WTC11 (cell line): Measurements from ENCODE around the gene ELOVL1. TPM values are rescaled to one million over a fixed set of nuclear protein-coding genes. Genes with fewer than 3 reads are reported as not detected.

Experiments used
- ATAC-seq: fragments of 200-7000 bp; cut with Tn5 transposase; 2 replicates; pipeline ENCODE4 v1.10.0; 2021; ENCODE audit warnings: mild to moderate bottlenecking, moderate library complexity
- CTCF ChIA-PET: fragments of 300-600 bp; sonication (Branson Sonifier 250); formaldehyde crosslinking; loops from one replicate; lab custom pipeline; 2021; ENCODE audit warnings: antibody characterized with exemption; lab: Charles Lee
- POLR2A ChIA-PET: fragments of 350-600 bp; sonication (Branson Sonifier 250); formaldehyde crosslinking; loops from one replicate; lab custom pipeline; 2021; ENCODE audit warnings: antibody characterized with exemption; lab: Charles Lee
- DNase-seq: peaks from one replicate; pipeline ENCODE4 v3.0.0; 2021; ENCODE audit warnings: low spot score
- H3K27ac Mint-ChIP-seq: 2 replicates; pipeline ENCODE4 v1.8.0; 2021; ENCODE audit warnings: mixed read lengths
- H3K27me3 Mint-ChIP-seq: 2 replicates; pipeline ENCODE4 v1.8.0; 2021; ENCODE audit warnings: low read depth, mild to moderate bottlenecking, moderate library complexity, mixed read lengths
- H3K36me3 Mint-ChIP-seq: 2 replicates; pipeline ENCODE4 v1.8.0; 2021; ENCODE audit warnings: mixed read lengths
- H3K4me1 Mint-ChIP-seq: 2 replicates; pipeline ENCODE4 v1.8.0; 2022; ENCODE audit warnings: mixed read lengths
- H3K4me3 Mint-ChIP-seq: 2 replicates; pipeline ENCODE4 v1.8.0; 2021; ENCODE audit warnings: mild to moderate bottlenecking, moderate library complexity, mixed read lengths
- H3K9me3 Mint-ChIP-seq: 2 replicates; pipeline ENCODE4 v1.8.0; 2021; ENCODE audit warnings: mixed read lengths
- ATF1 ChIP-seq: sonication (generic); formaldehyde crosslinking; IDR thresholded peaks from 2 replicates; pipeline ENCODE4 v1.8.1; 2023; ENCODE audit warnings: mild to moderate bottlenecking, moderate library complexity, missing genetic modification reagents
- CBFB ChIP-seq: sonication (generic); formaldehyde crosslinking; IDR thresholded peaks from 2 replicates; pipeline ENCODE4 v1.8.1; 2022; ENCODE audit warnings: mild to moderate bottlenecking, low read depth, missing genetic modification reagents
- FOXK1 ChIP-seq: sonication (generic); formaldehyde crosslinking; IDR thresholded peaks from 2 replicates; pipeline ENCODE4 v1.8.0; 2022; ENCODE audit warnings: mild to moderate bottlenecking, moderate library complexity, missing genetic modification reagents
- GABPB1 ChIP-seq: sonication (generic); formaldehyde crosslinking; IDR thresholded peaks from 2 replicates; pipeline ENCODE4 v1.8.1; 2023; ENCODE audit warnings: mild to moderate bottlenecking, missing genetic modification reagents
- HMGA2 ChIP-seq: fragments of 250-450 bp; sonication (Bioruptor Pico); IDR thresholded peaks from 2 replicates; pipeline ENCODE4 v1.4.0; 2021; ENCODE audit warnings: mild to moderate bottlenecking, moderate library complexity
- NFATC4 ChIP-seq: fragments of 250-450 bp; sonication (Bioruptor Pico); IDR thresholded peaks from 2 replicates; pipeline ENCODE4 v1.9.0; 2021; ENCODE audit warnings: mild to moderate bottlenecking
- NR3C1 ChIP-seq: sonication (generic); formaldehyde crosslinking; conservative IDR thresholded peaks from 2 replicates; pipeline ENCODE4 v1.8.1; 2023; ENCODE audit warnings: low read depth, mild to moderate bottlenecking, missing genetic modification reagents
- OVOL2 ChIP-seq: fragments of 250-450 bp; sonication (Bioruptor Pico); IDR thresholded peaks from 2 replicates; pipeline ENCODE4 v1.9.0; 2021; ENCODE audit warnings: mild to moderate bottlenecking, borderline replicate concordance
- RORB ChIP-seq: fragments of 250-450 bp; sonication (Bioruptor Pico); IDR thresholded peaks from 2 replicates; pipeline ENCODE4 v1.9.0; 2021; ENCODE audit warnings: mild to moderate bottlenecking
- SMAD3 ChIP-seq: sonication (generic); formaldehyde crosslinking; IDR thresholded peaks from 2 replicates; pipeline ENCODE4 v1.8.0; 2022; ENCODE audit warnings: missing genetic modification reagents, mild to moderate bottlenecking, borderline replicate concordance
- SMAD4 ChIP-seq: sonication (generic); formaldehyde crosslinking; IDR thresholded peaks from 2 replicates; pipeline ENCODE4 v1.8.0; 2022; ENCODE audit warnings: mild to moderate bottlenecking, missing genetic modification reagents
- SOX15 ChIP-seq: fragments of 250-450 bp; sonication (Bioruptor Pico); IDR thresholded peaks from 2 replicates; pipeline ENCODE4 v1.9.0; 2021; ENCODE audit warnings: mild to moderate bottlenecking
- ZBTB21 ChIP-seq: sonication (generic); formaldehyde crosslinking; IDR thresholded peaks from 2 replicates; pipeline ENCODE4 v1.8.1; 2023; ENCODE audit warnings: mild to moderate bottlenecking, missing genetic modification reagents, borderline replicate concordance
- ZNF317 ChIP-seq: sonication (generic); formaldehyde crosslinking; IDR thresholded peaks from 2 replicates; pipeline ENCODE4 v1.8.1; 2023; ENCODE audit warnings: low read depth, mild to moderate bottlenecking, moderate library complexity, missing genetic modification reagents, borderline replicate concordance
- ZNF423 ChIP-seq: fragments of 250-450 bp; sonication (Bioruptor Pico); IDR thresholded peaks from 2 replicates; pipeline ENCODE4 v2.1.2; 2022; ENCODE audit warnings: mild to moderate bottlenecking, moderate library complexity
- total RNA-seq: library from RNA; stranded (reverse); gene quantifications from 3 replicates; pipeline ENCODE4 v1.2.3, GENCODE V29; 2021
- TF ChIP-seq, protein P1 (sequence below): fragments of 250-450 bp; sonication (Bioruptor Pico); IDR thresholded peaks from 2 replicates; pipeline ENCODE4 v1.9.0; 2021; ENCODE audit warnings: mild to moderate bottlenecking
- TF ChIP-seq, protein P2 (sequence below): sonication (generic); formaldehyde crosslinking; conservative IDR thresholded peaks from 2 replicates; pipeline ENCODE4 v1.8.1; 2022; ENCODE audit warnings: mild to moderate bottlenecking, missing genetic modification reagents
- TF ChIP-seq, protein P3 (sequence below): sonication (generic); formaldehyde crosslinking; IDR thresholded peaks from 2 replicates; pipeline ENCODE4 v1.8.0; 2023; ENCODE audit warnings: missing genetic modification reagents, mild to moderate bottlenecking, borderline replicate concordance
- TF ChIP-seq, protein P4 (sequence below): sonication (generic); formaldehyde crosslinking; IDR thresholded peaks from 2 replicates; pipeline ENCODE4 v1.8.1; 2023; ENCODE audit warnings: mild to moderate bottlenecking, moderate library complexity, missing genetic modification reagents
- TF ChIP-seq, protein P5 (sequence below): sonication (generic); formaldehyde crosslinking; IDR thresholded peaks from 2 replicates; pipeline ENCODE4 v1.8.1; 2022; ENCODE audit warnings: missing genetic modification reagents, borderline replicate concordance

The ELOVL1 gene
- total RNA-seq, 1 experiment from 2014 or later = 26.6 TPM

DNA sequence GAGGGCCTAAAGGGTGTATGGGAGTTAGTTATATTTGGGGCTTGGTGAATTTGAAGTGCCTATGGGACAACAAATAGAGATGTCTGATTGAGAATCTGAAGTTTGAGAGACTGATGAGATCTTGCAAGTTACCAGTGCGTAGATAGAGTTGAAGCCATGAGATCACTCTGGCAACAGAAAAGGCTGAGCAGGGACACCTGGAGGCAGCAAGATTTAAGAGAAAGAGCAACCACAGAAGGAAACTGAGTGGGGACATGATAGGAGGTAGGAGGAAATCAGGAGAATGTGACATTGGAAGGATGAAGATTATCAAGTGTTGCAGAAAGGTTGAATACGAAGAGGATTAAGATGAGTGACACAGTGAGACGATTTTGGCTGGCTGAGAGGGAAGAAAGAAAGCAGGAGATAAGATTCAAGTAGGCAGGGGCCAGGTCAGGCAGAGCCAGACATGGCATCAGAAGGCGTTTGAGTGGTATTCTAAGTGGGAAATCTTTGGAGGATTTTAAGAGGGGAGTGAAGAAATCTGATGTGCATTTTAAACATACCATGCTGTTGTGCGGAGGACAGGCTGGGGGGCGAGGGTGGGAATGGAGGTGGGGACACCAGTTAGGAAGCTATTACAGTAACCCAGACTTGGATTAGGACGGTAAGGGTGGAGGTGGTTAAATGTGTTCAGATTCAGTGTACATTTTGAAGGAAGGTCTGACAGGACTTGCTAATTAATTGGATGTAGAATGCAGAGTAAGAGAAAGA lies 33.2 kb downstream of the ELOVL1 start (continued):
- TF ChIP-seq HMGA2 (CRISPR knock-in tag) = no peak
- TF ChIP-seq SMAD4 = no peak
- no peak for TF ChIP-seq FOXK1 (CRISPR knock-in tag)

DNA sequence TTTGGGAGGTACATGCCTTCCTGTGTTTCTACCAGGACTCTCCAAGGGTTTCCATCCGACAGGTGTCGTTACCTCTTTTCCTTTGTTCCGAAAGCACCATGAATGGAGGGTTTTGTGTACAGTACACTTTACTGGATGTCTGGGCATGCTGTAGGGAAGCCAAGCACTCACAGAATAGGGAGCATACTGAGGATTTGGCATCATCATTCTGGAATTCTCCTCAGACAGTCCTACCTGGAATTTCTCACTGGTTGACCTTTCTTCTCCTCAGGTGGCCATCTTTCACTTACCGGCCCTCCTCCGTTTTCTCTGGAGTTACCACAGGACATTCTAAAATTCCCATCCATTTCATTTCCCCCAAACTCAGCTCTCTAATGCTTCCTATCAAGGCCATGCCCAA lies 36.1 kb downstream of the ELOVL1 start:
- no peak for TF ChIP-seq SOX15 (CRISPR knock-in tag)
- no peak for TF ChIP-seq OVOL2 (CRISPR knock-in tag)
- TF ChIP-seq GABPB1 (CRISPR knock-in tag) = no peak
- TF ChIP-seq SMAD3 = no peak
- no peak for TF ChIP-seq ZNF317
- TF ChIP-seq, protein P1, sequence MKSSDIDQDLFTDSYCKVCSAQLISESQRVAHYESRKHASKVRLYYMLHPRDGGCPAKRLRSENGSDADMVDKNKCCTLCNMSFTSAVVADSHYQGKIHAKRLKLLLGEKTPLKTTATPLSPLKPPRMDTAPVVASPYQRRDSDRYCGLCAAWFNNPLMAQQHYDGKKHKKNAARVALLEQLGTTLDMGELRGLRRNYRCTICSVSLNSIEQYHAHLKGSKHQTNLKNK (CRISPR knock-in tag) = no peak
- TF ChIP-seq, protein P2, sequence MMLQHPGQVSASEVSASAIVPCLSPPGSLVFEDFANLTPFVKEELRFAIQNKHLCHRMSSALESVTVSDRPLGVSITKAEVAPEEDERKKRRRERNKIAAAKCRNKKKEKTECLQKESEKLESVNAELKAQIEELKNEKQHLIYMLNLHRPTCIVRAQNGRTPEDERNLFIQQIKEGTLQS = no peak
- no peak for TF ChIP-seq ATF1 (CRISPR knock-in tag)
- TF ChIP-seq, protein P3, sequence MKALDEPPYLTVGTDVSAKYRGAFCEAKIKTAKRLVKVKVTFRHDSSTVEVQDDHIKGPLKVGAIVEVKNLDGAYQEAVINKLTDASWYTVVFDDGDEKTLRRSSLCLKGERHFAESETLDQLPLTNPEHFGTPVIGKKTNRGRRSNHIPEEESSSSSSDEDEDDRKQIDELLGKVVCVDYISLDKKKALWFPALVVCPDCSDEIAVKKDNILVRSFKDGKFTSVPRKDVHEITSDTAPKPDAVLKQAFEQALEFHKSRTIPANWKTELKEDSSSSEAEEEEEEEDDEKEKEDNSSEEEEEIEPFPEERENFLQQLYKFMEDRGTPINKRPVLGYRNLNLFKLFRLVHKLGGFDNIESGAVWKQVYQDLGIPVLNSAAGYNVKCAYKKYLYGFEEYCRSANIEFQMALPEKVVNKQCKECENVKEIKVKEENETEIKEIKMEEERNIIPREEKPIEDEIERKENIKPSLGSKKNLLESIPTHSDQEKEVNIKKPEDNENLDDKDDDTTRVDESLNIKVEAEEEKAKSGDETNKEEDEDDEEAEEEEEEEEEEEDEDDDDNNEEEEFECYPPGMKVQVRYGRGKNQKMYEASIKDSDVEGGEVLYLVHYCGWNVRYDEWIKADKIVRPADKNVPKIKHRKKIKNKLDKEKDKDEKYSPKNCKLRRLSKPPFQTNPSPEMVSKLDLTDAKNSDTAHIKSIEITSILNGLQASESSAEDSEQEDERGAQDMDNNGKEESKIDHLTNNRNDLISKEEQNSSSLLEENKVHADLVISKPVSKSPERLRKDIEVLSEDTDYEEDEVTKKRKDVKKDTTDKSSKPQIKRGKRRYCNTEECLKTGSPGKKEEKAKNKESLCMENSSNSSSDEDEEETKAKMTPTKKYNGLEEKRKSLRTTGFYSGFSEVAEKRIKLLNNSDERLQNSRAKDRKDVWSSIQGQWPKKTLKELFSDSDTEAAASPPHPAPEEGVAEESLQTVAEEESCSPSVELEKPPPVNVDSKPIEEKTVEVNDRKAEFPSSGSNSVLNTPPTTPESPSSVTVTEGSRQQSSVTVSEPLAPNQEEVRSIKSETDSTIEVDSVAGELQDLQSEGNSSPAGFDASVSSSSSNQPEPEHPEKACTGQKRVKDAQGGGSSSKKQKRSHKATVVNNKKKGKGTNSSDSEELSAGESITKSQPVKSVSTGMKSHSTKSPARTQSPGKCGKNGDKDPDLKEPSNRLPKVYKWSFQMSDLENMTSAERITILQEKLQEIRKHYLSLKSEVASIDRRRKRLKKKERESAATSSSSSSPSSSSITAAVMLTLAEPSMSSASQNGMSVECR (CRISPR knock-in tag) = no peak
- TF ChIP-seq ZNF423 (CRISPR knock-in tag) = no peak
- no peak for TF ChIP-seq NR3C1 (CRISPR knock-in tag)
- TF ChIP-seq RORB (CRISPR knock-in tag) = no peak
- TF ChIP-seq, protein P4, sequence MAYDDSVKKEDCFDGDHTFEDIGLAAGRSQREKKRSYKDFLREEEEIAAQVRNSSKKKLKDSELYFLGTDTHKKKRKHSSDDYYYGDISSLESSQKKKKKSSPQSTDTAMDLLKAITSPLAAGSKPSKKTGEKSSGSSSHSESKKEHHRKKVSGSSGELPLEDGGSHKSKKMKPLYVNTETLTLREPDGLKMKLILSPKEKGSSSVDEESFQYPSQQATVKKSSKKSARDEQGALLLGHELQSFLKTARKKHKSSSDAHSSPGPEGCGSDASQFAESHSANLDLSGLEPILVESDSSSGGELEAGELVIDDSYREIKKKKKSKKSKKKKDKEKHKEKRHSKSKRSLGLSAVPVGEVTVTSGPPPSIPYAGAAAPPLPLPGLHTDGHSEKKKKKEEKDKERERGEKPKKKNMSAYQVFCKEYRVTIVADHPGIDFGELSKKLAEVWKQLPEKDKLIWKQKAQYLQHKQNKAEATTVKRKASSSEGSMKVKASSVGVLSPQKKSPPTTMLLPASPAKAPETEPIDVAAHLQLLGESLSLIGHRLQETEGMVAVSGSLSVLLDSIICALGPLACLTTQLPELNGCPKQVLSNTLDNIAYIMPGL (CRISPR knock-in tag) = no peak
- TF ChIP-seq, protein P5, sequence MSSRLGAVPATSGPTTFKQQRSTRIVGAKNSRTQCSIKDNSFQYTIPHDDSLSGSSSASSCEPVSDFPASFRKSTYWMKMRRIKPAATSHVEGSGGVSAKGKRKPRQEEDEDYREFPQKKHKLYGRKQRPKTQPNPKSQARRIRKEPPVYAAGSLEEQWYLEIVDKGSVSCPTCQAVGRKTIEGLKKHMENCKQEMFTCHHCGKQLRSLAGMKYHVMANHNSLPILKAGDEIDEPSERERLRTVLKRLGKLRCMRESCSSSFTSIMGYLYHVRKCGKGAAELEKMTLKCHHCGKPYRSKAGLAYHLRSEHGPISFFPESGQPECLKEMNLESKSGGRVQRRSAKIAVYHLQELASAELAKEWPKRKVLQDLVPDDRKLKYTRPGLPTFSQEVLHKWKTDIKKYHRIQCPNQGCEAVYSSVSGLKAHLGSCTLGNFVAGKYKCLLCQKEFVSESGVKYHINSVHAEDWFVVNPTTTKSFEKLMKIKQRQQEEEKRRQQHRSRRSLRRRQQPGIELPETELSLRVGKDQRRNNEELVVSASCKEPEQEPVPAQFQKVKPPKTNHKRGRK (CRISPR knock-in tag) = no peak
- TF ChIP-seq CBFB = no peak
- no peak for TF ChIP-seq NFATC4 (CRISPR knock-in tag)
- TF ChIP-seq ZBTB21 (CRISPR knock-in tag) = no peak

More for the DNA sequence above, 36.1 kb downstream of the ELOVL1 start:
- CTCF ChIA-PET = no interaction called here
- Mint-ChIP-seq H3K27me3 (peaks cover 6% of the 10 kb centered on the region), H3K36me3 (peaks cover 9% of the 10 kb centered on the region), H3K4me1 (peaks cover 12% of the 10 kb centered on the region; the same call in 1 of the 2 replicates), H3K4me3 (no peak overlapping the region), H3K27ac (no peak overlapping the region), H3K9me3 (peaks cover 19% of the 10 kb centered on the region)
- POLR2A ChIA-PET = no interaction called here
- DNase-seq (no peak), ATAC-seq (no peak)
